ENCODE data around the gene ETV7. TPM values are rescaled to one million over a fixed set of nuclear protein-coding genes. Genes with fewer than 3 reads are reported as not detected.

Gene ETV7
- polyA plus RNA-seq, 1 of the 3 experiments (the other 2 are of a cell fraction): 0.39 TPM

DNA sequence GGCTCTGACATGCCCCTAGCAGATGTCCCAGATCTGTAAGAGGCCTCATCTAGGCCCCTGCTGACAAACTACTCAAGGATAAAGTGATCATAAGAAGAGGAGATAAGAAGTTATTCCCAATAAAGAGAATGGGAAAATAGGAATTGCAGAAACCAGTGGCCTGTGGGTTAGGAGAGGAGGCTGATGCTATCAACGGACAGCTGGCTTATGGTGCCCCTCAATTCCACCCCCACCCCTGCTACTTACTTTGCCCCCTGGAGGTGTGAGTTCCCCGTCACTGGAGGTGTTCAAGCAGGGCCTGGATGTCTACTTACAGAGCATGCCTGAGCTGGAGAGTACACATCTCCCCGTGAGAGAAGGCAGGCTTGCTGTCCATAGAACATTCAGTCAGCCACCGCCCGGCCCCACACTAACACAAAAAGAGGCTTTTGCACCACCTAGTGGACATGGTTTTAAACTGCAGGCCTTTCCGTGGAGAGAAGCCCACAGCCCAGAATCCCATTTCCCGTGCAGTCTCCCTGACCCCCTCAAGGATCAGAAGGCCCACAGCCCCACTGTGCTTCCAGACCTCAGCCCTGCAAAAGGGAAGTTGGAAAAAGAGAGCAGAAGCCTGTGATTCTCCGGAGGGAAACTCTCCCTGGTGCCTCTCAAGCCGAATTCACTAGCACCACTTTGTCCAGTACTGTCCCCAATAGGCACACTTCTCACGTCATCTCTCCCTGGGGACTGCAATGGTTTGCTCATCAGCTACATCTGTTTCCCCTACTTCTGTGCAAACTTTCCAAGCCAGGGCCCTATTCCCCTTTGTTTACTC is 27.0 kb downstream of the ETV7 start (continued):
- TF ChIP-seq ZBTB33 (IDR thresholded peaks at IDR 0.05; ENCODE audit: borderline replicate concordance, low read depth) (no peak), NRF1 (IDR thresholded peaks at IDR 0.05; ENCODE audit: low read depth, low read length) (no peak), SMC3 (IDR thresholded peaks at IDR 0.05; ENCODE audit: low read depth, low read length) (peak; percentile 78), ELF1 (IDR thresholded peaks at IDR 0.05) (no peak), EZH2phosphoT487 (IDR thresholded peaks at IDR 0.05; ENCODE audit: borderline replicate concordance, low read depth) (no peak), FOXM1 (IDR thresholded peaks at IDR 0.05; ENCODE audit: low read depth) (no peak), PBX3 (IDR thresholded peaks at IDR 0.05) (no peak), SIN3A (IDR thresholded peaks at IDR 0.05; ENCODE audit: borderline replicate concordance, low read depth, low read length) (no peak), FOSL2 (IDR thresholded peaks at IDR 0.05; ENCODE audit: borderline replicate concordance, low read depth) (no peak), POLR2AphosphoS5 (IDR thresholded peaks at IDR 0.05; ENCODE audit: low read depth, low read length) (no peak), RCOR1 (IDR thresholded peaks at IDR 0.05; ENCODE audit: low read length) (no peak), USF1 (IDR thresholded peaks at IDR 0.05; ENCODE audit: borderline replicate concordance, low read depth) (no peak), CTCF (IDR thresholded peaks at IDR 0.05) (peak; percentile 79), RAD21 (IDR thresholded peaks at IDR 0.05; ENCODE audit: low read length) (peak; percentile 94)
